Progenitor cell of endocrine pancreas (in vitro differentiated cells): ENCODE data around the gene JSRP1. TPM values are rescaled to one million over a fixed set of nuclear protein-coding genes. Genes with fewer than 3 reads are reported as not detected.

Experiments
- DNase-seq: peaks from one replicate; pipeline ENCODE4 v3.0.0; 2021; ENCODE audit warnings: low spot score; ENCODE audit not compliant: unreplicated experiment
- H3K27ac Mint-ChIP-seq: 2 replicates; pipeline ENCODE4 v1.8.0; 2021; ENCODE audit warnings: mild to moderate bottlenecking, moderate library complexity, mixed read lengths
- H3K27me3 Mint-ChIP-seq: 2 replicates; pipeline ENCODE4 v1.8.0; 2021; ENCODE audit warnings: mixed read lengths
- H3K36me3 Mint-ChIP-seq: 2 replicates; pipeline ENCODE4 v1.8.0; 2022; ENCODE audit warnings: mixed read lengths; ENCODE audit not compliant: insufficient read depth
- H3K4me1 Mint-ChIP-seq: 2 replicates; pipeline ENCODE4 v1.8.0; 2021; ENCODE audit warnings: low read depth, mixed read lengths
- H3K4me3 Mint-ChIP-seq: 2 replicates; pipeline ENCODE4 v1.8.0; 2021; ENCODE audit warnings: low read depth, mild to moderate bottlenecking, moderate library complexity, mixed read lengths
- H3K9me3 Mint-ChIP-seq: 2 replicates; pipeline ENCODE4 v1.8.0; 2021; ENCODE audit warnings: low read depth, mixed read lengths
- total RNA-seq: library from RNA; stranded (reverse); gene quantifications from 2 replicates; pipeline ENCODE4 v1.2.1, GENCODE V29; 2021
- TF ChIP-seq, protein P1 (sequence below): fragments of 200-600 bp; sonication (generic); IDR thresholded peaks from one replicate; pipeline ENCODE4 v1.5.0; 2021; ENCODE audit warnings: antibody characterized with exemption, mild to moderate bottlenecking; ENCODE audit not compliant: unreplicated experiment

The JSRP1 gene
- total RNA-seq, 1 donor from 2014 or later = 1.6 TPM

DNA sequence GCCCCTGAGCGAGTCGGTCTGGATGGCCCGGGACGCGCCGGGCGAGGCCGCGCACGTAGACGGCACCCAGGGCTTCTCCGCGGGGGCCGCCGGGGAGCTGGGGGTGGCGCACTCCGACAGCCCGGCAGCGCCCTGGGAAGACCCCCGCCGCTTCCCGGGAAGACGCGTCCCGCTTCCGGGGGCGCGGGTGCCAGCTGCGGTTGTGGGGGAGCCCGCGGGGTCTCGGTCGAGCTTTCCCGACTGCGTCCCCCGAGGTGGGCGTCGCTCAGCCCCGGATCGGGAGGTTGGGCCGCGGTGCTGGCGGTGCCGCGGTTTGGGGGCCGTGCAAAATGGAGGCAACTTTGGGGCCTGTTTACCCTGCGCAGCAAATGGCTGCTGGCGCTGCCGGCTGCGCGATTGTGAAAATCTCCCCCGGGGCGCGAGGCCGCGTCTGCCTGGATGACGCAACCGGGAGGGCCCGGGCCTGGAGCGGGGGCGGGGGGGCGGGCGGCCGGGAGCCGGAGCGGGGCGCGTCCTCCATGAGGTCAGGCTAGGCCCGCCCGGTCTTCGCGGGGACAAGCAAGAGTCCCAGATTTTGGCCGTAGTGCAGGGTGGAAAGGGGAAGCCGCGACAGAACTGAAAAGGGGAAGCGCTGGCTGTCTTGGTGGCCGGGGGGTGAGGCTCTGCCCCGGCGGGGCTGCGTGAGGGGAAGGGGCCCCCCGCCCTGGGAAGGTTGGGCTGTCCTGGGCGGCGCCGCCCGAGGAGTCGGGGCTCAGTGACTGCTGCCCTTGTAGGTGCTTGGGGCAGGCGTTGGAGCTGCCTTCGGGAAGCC lies 14.4 kb upstream of the JSRP1 start:
- Mint-ChIP-seq H3K36me3 (peaks cover 13% of the 10 kb centered on the region), H3K27me3 (no peaks in the 10 kb centered on the region), H3K4me1 (peaks cover 16% of the 10 kb centered on the region), H3K9me3 (no peaks in the 10 kb centered on the region), H3K4me3 (peak overlapping the region; percentile 90), H3K27ac (no peak overlapping the region)
- TF ChIP-seq, protein P1, sequence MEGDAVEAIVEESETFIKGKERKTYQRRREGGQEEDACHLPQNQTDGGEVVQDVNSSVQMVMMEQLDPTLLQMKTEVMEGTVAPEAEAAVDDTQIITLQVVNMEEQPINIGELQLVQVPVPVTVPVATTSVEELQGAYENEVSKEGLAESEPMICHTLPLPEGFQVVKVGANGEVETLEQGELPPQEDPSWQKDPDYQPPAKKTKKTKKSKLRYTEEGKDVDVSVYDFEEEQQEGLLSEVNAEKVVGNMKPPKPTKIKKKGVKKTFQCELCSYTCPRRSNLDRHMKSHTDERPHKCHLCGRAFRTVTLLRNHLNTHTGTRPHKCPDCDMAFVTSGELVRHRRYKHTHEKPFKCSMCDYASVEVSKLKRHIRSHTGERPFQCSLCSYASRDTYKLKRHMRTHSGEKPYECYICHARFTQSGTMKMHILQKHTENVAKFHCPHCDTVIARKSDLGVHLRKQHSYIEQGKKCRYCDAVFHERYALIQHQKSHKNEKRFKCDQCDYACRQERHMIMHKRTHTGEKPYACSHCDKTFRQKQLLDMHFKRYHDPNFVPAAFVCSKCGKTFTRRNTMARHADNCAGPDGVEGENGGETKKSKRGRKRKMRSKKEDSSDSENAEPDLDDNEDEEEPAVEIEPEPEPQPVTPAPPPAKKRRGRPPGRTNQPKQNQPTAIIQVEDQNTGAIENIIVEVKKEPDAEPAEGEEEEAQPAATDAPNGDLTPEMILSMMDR = no peak
- DNase-seq = no peak

DNA sequence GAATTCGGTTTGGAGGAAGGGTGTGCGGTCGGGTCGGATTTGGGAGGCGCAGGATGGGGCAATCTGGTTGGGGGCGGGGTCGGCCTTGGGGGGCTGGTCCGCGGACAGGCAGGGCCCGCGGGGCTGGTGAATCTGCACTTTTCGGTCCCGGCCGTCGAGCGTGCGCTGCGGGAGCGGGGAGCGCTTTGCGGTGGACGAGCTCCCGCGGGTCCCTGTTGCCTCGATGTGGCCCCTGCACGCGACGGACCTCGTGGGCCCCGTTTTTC lies 13.9 kb upstream of the JSRP1 start:
- no peak for DNase-seq
- Mint-ChIP-seq H3K9me3 (no peaks in the 10 kb centered on the region), H3K36me3 (peaks cover 13% of the 10 kb centered on the region), H3K27ac (peak overlapping the region; percentile 95), H3K4me1 (peaks cover 16% of the 10 kb centered on the region), H3K4me3 (peak overlapping the region; percentile 90), H3K27me3 (no peaks in the 10 kb centered on the region)
- TF ChIP-seq, protein P1 = no peak

DNA sequence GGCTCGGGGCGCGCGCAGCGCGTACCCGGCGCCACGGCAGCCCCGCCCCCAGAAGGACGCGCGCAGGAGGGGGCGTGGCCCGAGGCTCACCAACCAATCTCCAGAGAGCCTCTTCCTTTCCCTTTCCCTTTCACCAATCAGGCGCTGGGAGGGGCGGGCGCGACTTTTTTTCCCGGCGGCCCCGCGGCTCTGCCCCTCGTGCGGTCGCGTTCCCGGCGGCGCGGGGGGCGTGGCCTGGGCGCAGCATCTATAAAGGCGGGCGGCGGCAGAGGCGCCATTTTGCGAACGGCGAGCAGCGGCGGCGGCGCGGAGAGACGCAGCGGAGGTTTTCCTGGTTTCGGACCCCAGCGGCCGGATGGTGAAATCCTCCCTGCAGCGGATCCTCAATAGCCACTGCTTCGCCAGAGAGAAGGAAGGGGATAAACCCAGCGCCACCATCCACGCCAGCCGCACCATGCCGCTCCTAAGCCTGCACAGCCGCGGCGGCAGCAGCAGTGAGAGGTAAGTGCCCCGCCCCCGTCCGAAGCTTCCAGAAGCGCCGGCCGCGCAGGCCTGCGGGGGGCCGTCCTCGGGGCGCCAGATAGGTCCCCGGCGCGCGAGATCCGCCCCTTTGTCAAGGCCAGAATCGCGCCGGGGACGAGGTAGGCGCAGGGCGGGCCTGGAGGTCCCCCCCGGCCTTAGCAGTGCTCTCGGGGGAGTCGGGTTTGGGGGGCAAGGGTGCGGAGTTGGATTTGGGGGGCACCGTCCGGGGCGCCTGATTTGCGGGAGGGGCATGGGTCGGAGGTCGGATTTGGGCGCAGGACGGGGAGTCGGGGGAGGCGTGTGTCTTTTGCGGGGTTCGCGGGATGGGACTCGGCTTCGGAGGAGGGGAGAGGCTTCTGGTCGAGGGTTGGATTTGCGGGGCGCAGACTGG lies 13.3 kb upstream of the JSRP1 start:
- Mint-ChIP-seq H3K27me3 (no peaks in the 10 kb centered on the region), H3K27ac (peak overlapping the region; percentile 95), H3K4me3 (peak overlapping the region; percentile 90), H3K36me3 (peaks cover 12% of the 10 kb centered on the region), H3K9me3 (no peaks in the 10 kb centered on the region), H3K4me1 (peaks cover 16% of the 10 kb centered on the region)
- TF ChIP-seq, protein P1 = peak; percentile 31
- DNase-seq = peak; percentile 99

- Mint-ChIP-seq H3K4me3 (peak overlapping the region; percentile 90), H3K27ac (peak overlapping the region; percentile 62), H3K27me3 (no peaks in the 10 kb centered on the region), H3K36me3 (peaks cover 9% of the 10 kb centered on the region), H3K4me1 (peaks cover 13% of the 10 kb centered on the region), H3K9me3 (no peaks in the 10 kb centered on the region)
- TF ChIP-seq, protein P1 = no peak
- DNase-seq = no peak
These were observed 12.6 kb upstream of the JSRP1 start for GRCh38 chr19:2268861-2269243.

- TF ChIP-seq, protein P1 = no peak
- H3K36me3 Mint-ChIP-seq = peaks cover 7% of the 10 kb centered on the region
- no peaks in the 10 kb centered on the region for H3K9me3 Mint-ChIP-seq
- peaks cover 10% of the 10 kb centered on the region for H3K4me1 Mint-ChIP-seq
- H3K27ac Mint-ChIP-seq = peak overlapping the region; percentile 71
- H3K27me3 Mint-ChIP-seq = no peaks in the 10 kb centered on the region
- DNase-seq = no peak
- peak overlapping the region; percentile 90 for H3K4me3 Mint-ChIP-seq
These were observed 12.2 kb upstream of the JSRP1 start for GRCh38 chr19:2268480-2268830.
